Skin of body (tissue), 2 donors: ENCODE results near the gene KCNK3. TPM values are rescaled to one million over a fixed set of nuclear protein-coding genes. Genes with fewer than 3 reads are reported as not detected.
"Not testable (repeated sequence)": the region's sequence is repeated elsewhere in the genome, so short reads cannot be mapped to it uniquely, and the experiment has no call there.

ENCODE experiments used
- DNase-seq: peaks from one replicate; lab custom pipeline; 2025; lab: John Stamatoyannopoulos, UW
- total RNA-seq: library from RNA; depleted of rRNA; stranded (reverse); fragments of >200 nt; gene quantifications from one replicate; pipeline ENCODE4 v1.2.3, GENCODE V29; 2014

KCNK3 gene
- 0.49 TPM for total RNA-seq

- DNase-seq, result no peak
Measured at GRCh38 chr2:26692279-26692896, at the start of gene KCNK3. Gene KCNK3, plus strand, starts transcription at chr2:26692722. Its CDS starts 154 bp downstream, at chr2:26692876.

DNA sequence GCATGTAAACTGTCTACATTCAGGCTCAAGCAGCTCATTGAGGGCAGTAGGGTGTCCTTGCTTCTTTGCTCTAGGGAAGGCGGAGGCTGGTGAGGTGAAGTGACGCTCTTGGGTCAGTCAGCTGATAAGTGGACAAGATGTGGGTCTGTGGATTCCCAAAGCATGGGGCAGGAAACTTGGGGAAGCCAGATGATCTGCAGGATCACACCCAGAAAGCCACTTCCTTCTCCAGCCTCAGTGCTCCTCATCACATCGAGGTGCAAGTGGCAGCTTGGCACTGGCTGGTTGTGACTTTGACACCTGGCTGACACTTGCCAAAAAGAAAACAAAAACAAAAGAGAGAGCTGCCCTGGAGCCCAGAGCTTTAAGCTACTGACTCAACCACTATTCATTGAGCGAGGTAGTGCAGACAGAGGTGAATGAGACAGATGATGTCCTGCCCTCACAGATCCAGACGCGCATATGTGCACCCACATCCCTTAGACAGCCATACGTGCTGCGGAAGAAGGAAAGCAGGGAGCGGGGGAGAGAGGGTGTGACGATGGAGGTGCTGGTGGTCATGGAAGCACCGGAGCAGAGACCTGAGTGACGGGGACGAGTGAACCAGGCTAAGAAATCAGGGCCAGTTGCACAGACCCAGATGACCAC is 48.2 kb upstream of the KCNK3 start:
- DNase-seq, result no peak

- no peak for DNase-seq
Measured at GRCh38 chr2:26645762-26646161, 46.8 kb upstream of the KCNK3 start.

GRCh38 chr2:26646986-26647672 is 45.4 kb upstream of the KCNK3 start:
- DNase-seq, result no peak

DNA sequence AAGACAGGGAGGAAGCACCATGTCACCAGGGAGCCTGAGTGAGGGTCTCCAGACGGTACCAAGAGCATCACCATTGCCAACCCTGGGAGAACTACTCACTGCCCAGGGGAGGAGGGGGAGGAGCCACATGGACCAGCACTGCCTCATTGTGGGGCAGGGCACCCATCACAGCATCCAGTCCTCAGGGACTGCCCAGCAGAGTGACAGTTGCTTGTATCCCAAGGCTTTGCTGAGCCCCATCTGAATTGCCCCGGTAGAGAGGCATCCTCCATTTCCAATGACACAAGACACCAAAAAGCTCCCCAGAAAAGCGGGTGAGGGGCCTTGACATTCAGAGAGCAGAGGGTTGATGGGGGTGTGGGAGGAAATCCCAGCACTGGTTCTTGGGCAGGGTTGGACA is 44.5 kb upstream of the KCNK3 start:
- no peak for DNase-seq

DNA sequence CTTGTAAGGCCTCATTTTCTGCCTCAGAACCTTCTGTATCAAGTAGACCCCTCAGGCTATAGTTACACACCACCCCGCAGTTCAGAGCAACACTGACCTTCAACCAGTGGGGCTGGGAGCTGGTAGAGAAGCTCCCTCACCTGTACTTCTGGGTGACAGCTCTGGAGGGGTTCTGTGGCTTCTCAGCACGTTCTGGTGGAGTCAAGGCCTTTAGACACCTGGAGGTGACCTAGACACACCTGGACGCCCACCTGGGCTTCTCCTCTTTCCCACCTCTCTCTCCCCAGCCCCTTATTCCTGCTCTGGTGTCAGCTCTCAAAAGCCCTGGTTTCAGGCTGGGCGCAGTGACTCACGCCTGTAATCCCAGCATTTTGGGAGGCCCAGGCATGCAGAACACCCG is 44.0 kb upstream of the KCNK3 start:
- no peak for DNase-seq

DNA sequence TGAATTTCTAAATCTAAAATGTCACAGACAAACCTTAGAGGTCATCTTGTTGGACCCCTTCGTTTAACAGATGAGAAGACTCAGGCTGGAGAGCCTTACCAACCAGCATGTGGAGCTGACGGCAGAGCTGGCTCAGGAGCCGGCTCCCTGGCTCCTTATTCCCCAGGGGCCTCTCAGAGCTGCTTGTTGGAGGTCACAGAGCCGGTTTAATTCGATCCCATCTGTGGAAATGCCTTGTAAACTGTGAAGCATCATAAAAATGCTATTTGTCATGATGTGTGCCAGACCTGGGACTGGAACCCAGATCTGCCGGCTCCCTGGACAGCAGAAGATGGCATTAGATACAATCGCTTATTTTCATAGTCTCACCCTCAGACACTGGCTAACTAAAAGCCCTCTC is 43.2 kb upstream of the KCNK3 start:
- no peak for DNase-seq

DNA sequence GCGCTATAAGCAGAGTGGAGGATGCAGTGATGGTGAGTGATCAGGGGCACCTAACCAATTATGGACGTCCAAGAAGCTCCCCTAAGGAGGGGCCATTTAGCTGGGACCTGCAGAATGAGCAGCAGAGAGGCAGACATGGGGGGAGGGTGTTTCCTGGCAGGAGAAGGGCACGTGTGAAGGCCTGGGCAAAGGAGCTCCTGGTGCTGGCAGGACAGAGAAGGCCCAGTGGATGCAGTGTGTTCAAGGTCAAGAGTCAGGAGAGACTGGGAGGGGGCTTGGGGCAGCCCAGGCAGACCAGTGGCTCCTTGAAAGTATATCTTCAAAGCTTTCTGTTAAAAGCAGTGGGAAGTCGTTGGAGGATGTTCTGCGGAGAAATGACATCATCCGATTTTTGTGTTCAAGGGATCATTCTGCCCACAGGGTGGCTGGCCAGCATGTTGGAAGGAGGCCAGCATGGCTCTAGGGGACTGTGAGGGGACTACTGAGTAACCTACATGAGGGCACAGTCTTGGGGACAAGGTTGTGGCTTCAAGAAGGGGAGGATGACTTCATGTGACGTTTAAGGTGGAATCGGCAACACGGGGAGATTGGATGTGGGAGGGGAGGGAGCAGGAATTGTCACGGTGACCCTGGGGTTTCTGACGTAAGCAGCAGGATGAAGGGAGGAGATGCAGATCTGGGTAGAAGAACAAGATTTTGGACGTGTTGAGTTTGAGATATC is 42.4 kb upstream of the KCNK3 start:
- no peak for DNase-seq

DNA sequence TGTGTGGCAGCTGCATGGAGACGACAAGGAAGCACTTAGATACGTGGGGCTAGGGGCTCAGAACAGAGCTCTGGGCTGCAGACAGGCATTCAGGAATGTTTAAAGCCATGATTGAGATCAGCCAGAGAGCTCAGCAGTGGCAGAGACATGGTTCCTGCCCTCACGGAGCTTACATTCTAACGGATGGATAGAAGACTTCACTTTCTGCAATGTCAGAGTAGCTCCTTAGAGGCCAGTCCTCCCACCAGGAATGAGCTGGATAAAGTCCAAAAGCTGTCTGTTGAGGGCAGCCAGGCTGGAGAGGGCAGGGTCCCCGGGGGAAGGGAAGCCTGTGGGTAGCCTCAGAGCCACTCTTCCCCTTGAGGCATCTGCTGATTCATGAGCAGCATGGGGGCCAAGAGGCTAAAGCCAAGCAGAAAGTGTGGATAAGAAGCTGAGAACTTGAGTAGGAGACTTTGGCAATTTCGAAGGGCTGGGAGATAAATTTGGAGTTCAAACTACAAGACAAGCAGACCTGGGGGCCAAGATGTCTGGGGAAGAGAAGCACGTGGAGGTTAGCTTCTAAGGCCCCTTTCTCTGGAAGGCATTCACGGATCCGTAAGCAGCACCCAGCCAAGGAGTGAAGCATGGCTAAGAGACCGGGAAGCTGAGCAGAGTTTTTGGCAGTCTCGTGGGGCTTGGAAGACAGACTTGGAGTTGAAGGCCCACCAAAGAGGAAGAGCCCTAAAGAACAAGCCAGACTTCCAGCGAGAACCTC is 41.6 kb upstream of the KCNK3 start:
- no peak for DNase-seq

GRCh38 chr2:26651470-26651771 is 41.1 kb upstream of the KCNK3 start:
- no peak for DNase-seq

DNA sequence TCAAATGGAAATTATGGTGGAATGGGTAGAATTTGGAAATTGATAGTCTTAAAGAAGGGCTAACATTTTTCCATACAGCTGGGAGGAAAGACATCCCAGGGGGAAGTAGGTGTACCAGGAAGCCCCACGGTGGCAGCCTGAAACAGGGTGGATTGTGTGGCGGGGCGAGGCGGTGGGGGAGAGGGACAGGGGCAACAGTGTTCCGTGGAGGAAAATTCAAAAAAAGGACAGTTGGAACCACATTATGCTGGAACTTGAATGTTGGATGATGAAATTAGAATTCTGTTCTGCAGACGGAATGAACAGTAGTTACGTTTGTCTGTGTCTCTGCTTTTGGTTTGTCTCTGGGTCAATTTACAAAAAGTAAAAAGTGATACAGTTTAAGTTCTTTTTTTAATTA is 40.7 kb upstream of the KCNK3 start:
- DNase-seq, result no peak

GRCh38 chr2:26652361-26653041 is 40.0 kb upstream of the KCNK3 start:
- DNase-seq, result peak; percentile 85

DNA sequence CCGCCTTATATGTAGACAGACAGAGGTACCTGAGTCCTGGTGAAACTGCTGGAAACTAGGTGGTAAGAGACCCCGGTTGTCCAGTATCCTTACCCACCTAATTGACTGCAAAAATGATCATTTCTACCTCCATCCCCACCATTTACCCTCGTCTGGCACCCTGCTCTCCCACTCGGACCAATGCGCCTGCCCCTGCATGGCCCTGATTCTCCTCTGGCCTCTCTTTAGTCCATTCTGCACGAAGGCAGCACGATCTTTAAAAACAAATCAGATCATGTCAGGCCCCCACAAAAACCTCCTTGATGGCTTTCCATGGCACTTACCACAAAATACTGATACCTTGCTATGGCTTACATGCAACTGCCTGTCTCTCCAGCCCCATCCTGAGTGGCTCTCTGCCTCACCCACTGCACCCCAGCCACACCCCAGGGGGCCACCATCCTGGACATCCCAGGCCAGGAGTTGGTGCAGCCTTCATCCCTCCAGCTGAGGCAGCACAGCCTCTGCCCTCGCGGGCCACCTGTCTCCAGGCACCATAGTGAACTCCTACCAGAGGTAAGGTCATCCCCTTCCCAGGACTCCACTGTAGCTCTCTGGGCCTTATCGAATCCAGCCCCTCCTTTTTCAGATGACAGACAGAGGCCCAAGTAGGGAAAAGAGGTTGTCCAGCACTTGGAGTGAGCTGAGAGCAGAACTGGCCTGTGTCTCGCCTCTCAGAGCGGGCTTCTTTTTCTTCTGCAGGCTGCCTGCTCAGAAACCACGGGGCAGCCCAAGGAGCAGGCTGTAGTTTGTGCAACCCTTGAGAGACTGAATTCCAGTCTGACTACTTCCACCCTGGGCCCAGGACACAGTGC is 39.1 kb upstream of the KCNK3 start:
- no peak for DNase-seq

DNA sequence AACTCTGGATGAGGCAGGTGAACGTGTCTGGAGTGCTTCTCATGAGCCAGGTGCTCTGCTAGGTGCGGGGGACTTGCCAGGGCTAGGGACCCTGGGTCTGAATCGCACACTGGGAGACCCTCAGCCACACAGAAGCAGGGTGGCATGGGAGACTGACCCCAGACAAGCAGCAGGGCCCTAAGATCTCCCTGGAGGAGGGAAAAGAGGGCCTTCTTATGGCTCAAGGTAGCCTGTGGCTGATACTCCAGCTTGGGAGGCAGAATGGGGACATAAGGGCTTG is 38.5 kb upstream of the KCNK3 start:
- no peak for DNase-seq

DNA sequence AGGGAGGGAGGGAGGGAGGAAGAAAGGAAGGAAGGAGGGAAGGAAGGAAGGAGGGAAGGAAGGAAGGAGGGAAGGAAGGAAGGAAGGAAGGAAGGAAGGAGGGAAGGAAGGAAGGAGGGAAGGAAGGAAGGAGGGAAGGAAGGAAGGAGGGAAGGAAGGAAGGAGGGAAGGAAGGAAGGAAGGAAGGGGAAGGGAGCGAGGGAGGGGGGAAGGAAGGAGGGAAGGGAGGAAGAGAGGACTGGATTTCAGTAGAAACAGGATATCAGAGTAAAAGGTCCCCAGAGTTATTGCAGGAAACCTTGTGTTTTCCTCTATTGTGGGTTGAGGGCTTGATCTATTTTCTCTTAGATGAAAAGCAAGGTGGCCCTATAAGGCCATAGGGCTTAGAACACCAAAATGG is 37.4 kb upstream of the KCNK3 start:
- not testable (repeated sequence) for DNase-seq

- DNase-seq, result no peak
Measured at GRCh38 chr2:26655611-26656195, 36.8 kb upstream of the KCNK3 start.

DNA sequence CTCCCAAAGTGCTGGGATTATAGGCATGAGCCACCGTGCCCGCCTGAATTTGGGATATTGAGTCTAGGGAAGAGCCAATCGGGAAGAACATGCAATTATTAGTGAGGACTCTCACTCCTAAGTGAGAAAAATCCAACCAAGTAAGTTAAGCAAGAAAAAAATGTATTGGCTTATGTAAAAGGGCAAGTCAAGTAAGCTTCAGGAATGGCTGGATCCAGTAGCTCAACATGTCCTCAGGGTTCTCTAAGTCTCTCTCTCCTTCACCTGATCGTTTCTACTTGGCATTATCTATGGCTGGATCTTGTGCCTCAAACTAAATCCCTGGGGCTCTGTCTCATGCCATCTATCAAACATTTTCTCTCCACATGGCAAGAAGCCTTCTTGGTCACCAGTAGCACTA is 35.3 kb upstream of the KCNK3 start:
- no peak for DNase-seq

- no peak for DNase-seq
Measured at GRCh38 chr2:26658691-26659346, 33.7 kb upstream of the KCNK3 start.

DNA sequence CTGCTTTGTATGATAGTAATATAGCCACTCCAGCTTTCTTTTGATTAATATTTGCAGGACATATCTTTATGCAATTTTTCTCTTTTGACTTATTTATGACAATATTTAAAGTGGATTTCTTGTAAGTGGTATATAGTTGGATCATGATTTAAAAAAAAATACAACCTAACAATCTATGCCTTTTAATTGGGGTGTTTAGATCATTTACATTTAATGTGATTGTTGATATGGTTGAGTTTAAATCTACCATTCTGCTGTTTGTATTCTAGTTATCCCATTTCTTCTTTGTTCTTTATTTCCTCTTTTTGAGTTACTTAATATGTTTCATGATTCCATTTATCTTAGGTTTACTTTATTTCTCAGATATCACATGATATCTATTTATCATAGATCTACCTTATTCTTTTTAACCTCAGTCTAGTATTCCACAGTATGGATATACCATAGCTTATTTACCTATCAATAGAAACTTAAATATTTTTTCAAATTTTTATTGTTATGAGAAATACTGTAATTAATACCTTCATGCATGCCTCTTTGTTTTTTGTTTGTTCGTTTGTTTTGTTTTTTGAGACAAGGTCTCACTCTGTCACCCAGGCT is 32.1 kb upstream of the KCNK3 start:
- no peak for DNase-seq
